Measurements from ENCODE around the gene S1PR2.

The S1PR2 gene, protein sequence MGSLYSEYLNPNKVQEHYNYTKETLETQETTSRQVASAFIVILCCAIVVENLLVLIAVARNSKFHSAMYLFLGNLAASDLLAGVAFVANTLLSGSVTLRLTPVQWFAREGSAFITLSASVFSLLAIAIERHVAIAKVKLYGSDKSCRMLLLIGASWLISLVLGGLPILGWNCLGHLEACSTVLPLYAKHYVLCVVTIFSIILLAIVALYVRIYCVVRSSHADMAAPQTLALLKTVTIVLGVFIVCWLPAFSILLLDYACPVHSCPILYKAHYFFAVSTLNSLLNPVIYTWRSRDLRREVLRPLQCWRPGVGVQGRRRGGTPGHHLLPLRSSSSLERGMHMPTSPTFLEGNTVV

DNA sequence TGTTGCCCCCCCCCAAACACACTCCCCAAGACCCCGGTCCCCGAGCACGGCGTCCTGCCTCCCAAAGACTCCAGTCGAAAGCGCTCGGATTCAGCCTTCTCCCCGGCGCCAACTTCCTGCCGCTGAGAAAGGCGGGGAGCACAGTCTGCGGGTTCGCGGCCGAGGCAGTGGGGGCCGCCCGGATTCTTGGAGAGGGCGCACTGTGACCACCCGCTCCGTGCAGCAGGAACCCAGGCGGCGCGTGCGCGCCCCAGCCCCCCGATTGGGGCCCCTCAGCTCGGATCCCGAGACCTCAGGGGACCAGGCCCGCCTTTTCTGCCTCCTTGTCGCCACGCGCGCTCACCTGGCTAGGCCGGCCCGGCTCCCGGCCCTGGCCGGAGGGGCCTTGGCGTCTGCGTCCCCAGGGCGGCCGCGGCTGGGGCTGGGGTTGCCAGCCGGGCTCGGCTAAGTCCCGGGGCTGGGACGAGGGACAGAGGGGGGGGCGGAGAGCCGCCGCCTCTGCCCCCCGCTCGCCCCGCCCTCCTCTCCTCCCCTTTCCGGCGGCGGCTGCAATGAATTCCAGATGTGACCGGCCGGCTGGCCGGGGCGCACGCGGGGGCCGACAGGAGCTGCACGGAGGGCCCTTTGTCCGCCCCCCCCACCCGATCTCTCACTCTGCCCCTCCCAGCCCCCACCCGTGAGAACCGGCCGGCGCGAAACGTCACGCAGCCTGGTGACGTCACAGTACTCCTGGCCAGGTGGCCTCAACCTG is at the start of gene S1PR2:
TSS of gene S1PR2 (minus strand) at position 471 of the 751 bp plus-strand sequence. CDS start 6,426 bp downstream, outside the sequence.
- peak; percentile 90 for DNase-seq

DNA sequence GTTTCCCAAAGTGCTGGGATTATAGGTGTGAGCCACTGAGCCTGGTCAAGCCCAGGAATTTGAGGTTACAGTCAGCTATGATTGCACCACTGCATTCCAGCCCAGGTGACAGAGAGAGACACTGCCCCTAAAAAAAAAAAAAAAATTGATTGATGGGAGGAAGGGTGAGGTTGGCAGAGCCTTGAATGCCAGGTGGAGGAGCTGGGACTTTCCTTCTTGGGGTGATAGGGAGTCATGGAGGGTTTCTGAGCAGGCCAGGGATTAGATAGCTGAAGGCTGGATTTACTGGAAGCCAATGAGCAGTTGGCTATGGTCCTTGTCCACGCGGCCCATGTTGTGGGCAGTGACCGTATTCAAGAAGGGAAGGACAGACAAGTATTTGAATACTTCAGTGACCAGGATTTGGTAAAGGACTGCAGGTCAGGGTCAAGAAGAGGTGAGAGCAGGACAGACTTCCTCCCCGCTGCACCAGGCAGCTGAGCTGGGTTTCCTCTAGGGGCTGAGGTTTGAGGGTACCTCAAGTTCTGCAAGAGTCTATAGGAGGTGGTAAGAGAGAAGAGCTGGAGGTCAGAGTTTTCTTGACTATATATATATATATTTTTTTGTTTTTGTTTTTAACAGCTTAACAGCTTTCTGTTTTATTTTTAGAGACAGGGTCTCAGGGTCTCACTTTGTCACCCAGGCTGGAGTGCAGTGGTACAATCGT is 48.8 kb upstream of the S1PR2 start:
- DNase-seq: no peak

DNA sequence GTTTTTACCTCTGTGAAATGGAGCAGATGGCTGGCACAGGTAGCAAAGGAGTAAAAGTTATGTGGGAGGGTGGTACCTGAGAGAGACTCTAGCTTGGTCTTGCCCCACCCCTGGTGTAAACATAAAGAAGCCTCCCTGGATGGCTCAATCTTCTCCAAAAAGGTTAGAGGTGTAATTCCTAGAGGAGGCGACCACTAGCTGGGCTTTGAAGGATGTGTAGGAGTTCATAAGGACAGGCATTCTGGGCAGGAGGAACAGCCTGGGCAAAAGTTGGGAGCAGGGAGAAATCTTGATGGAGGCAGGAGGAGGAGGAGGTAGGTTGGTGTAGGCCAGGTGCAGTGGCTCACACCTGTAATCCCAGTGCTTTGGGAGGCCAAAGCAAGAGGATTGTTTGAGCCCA is 47.8 kb upstream of the S1PR2 start:
- DNase-seq: no peak

DNA sequence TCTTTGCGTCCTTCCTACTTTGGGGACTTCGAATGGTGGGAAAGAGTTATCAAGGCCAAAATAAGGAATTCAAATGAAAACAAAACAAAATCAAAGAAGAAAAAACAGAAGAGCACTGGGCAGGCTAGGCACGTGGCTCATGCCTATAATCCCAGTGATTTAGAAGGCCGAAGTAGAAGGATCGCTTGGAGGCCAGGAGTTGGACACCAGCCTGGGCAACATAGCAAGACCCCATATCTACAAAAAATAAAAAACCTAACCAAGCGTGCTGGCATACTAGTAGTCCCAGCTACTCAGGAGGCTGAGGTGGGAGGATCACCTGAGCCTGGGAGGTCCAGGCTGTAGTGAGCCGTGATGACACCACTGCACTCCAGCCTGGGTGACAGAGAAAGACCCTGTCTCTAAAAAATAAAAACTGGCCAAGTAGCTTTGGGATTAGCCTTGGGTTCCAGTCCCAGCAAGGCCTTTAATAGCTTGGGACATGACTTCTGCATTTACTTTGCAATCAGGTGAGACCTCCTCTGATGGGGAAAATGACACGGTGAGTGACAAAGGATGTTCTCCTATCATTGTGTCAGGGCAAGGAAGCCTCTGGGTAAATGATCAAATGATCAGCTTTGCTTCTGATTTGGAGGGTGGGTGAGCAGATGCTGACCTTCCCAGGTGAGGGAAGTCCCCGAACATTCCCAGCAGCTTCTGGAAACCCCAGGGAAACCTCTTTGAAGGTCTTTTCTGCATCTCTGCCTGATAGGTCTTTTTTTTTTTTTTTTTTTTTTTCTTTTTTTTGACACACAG is 46.9 kb upstream of the S1PR2 start:
- no peak for DNase-seq

DNA sequence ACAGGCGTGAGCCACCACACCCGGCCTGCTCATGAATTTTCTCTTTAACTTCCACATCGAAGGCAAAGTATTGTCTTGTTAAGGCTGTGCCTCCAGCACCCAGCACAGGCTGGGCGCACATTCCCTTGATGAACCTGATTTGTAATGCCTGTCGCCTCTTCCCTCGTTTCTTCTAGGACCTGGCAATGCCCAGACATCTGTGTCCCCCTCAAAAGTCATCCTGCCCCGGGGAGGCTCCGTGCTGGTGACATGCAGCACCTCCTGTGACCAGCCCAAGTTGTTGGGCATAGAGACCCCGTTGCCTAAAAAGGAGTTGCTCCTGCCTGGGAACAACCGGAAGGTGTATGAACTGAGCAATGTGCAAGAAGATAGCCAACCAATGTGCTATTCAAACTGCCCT is 43.5 kb upstream of the S1PR2 start:
- DNase-seq: no peak

DNA sequence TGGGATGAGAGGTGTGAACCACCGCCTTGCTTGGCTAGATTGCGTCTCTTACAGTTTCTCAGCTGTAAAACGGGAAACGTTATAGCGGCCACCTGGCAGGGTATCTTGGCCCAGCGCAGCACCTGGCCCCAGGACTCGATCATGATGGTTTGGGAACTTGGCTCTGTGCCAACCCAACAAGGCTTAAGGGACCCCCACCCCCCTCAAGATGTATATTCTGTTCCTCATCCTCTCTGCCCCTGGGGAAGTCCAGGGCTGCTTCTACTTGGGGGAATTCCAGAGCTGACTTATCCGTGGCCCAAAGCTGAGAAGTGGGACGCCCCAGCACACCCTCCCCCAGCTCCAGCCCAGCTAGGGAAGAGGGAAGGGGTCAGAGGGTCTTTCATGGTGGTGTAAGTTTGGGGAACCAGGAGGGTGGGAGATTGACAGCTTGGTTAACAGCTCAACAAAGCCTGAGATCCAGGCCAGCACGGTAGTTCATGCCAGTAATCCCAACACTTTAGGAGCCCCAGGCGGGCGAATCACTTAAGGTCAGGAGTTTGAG is 40.5 kb upstream of the S1PR2 start:
- peak; percentile 77 for DNase-seq

DNA sequence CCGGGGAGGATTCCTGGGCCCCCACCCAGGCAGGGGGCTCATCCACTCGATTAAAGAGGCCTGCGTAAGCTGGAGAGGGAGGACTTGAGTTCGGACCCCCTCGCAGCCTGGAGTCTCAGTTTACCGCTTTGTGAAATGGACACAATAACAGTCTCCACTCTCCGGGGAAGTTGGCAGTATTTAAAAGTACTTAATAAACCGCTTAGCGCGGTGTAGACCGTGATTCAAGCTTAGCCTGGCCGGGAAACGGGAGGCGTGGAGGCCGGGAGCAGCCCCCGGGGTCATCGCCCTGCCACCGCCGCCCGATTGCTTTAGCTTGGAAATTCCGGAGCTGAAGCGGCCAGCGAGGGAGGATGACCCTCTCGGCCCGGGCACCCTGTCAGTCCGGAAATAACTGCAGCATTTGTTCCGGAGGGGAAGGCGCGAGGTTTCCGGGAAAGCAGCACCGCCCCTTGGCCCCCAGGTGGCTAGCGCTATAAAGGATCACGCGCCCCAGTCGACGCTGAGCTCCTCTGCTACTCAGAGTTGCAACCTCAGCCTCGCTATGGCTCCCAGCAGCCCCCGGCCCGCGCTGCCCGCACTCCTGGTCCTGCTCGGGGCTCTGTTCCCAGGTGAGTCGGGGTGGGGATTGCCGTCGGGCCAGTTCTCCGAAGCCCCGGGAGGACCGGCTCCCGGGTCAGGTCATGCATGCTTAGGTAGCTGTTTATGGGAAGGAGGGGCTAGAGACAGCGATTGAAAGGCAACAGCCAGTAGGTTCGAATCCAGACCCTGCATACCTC is 39.7 kb upstream of the S1PR2 start, which contains the start of gene ICAM1:
TSS of gene ICAM1 (plus strand) at position 505 of the 779 bp plus-strand sequence. CDS start at position 545, 40 bp downstream.
- peak; percentile 89 for DNase-seq

DNA sequence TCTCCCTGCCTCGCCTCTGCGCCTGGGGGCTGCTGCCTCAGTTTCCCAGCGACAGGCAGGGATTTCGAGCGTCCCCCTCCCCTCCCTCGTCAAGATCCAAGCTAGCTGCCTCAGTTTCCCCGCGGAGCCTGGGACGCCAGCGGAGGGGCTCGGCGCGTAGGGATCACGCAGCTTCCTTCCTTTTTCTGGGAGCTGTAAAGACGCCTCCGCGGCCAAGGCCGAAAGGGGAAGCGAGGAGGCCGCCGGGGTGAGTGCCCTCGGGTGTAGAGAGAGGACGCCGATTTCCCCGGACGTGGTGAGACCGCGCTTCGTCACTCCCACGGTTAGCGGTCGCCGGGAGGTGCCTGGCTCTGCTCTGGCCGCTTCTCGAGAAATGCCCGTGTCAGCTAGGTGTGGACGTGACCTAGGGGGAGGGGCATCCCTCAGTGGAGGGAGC is 39.1 kb upstream of the S1PR2 start:
- DNase-seq: peak; percentile 87

DNA sequence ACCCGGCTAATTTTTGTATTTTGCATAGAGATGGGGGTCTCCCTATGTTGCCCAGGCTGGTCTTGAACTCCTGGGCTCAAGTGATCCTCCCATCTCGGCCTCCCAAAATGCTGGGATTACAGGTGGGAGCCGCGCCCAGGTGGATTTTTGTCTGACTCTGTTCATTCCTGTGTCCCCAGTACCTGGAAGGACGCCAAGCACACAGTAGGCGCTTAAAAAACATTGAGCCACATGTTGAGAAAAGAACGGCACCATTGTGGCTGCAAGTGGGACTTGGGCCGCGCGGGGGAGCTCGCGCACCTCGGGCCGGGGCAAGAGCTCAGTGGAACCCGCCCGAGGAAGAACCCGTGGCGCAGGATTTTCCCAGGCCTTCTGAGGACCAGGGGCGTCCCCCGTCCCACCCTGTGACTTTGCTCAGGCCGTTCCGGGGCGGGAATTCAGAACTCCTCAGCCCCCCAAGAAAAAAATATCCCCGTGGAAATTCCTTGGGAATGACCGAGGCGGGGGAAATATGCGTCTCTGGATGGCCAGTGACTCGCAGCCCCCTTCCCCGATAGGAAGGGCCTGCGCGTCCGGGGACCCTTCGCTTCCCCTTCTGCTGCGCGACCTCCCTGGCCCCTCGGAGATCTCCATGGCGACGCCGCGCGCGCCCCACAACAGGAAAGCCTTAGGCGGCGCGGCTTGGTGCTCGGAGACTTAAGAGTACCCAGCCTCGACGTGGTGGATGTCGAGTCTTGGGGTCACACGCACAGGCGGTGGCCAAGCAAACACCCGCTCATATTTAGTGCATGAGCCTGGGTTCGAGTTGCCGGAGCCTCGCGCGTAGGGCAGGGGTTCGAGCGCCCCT is 38.4 kb upstream of the S1PR2 start:
- peak; percentile 97 for DNase-seq

DNA sequence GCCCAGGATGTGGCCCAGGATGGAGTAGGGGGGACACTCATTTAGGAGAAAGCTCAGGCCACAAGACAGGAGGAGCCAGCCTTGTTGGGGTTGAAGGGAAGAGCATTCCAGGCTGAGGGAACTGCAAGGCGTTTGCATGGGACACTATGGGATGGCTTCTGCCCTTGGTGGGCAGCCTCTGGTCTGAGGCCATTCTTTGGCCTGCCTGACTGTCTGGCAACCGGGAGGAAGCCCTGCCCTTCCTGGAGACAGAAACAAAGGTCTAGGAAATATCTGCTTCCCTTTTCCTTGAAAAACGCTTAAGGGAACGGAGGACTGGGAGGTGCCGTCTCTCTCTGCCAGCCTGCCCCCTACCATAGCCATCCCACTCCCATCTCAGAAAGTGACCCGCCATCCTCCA is 36.9 kb upstream of the S1PR2 start:
- DNase-seq: no peak

DNA sequence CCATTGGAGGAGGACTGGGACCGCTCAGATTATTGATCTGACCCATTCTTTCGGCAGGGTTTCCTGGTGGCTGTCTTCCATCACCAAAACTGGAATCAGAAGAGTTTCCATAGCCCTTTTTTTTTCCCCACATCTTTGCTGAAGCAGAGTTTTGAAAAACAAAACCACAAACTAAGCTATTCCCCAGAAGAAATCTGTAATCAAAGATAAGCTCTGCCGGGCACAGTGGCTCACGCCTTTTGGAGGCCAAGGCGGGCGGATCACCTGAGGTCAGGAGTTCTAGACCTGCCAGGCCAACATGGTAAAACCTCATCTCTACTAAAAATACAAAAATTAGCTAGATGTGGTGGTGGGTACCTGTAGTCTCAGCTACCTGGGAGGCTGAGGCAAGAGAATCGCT is 35.6 kb upstream of the S1PR2 start:
- DNase-seq: no peak

DNA sequence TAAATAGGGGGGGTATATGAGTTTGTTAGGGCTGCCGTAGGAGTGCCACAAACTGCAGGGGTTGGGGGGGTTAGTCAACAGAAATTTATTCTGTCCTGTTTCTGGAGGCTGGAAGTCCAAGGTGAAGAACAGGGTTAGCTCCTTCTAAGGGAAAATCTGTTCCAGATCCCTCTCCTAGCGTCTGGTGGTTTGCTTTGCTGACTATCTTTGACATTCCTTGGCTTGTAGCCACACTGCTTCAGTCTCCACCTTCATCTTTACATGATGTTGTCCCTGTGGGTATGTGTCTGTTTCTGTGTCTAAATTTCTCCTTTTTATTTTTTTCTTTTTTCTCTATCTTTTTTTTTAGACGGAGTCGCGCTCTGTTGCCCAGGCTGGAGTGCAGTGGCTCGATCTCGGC is 31.6 kb upstream of the S1PR2 start:
- DNase-seq: no peak

DNA sequence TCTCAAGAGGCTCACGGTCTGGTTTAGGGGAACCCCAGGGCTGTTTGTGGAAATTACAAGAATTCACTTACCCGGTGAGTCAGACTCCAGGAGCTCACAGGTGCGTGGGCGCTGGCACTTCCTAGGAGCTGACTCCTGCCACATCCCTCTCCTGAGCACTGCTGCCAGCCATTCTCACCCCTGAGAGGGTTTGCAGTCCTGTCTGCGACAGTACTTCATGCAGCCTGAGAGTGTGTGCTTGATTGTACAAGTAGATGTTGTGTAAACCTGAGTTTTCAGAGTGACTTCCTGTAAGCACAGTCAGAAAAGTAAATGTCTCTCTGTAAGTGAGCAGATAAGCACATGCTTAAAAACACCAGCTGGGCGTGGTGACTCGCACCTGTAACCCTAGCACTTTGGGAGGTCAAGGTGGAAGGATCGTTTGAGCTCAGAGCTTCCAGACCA is 29.0 kb upstream of the S1PR2 start:
- peak; percentile 79 for DNase-seq

DNA sequence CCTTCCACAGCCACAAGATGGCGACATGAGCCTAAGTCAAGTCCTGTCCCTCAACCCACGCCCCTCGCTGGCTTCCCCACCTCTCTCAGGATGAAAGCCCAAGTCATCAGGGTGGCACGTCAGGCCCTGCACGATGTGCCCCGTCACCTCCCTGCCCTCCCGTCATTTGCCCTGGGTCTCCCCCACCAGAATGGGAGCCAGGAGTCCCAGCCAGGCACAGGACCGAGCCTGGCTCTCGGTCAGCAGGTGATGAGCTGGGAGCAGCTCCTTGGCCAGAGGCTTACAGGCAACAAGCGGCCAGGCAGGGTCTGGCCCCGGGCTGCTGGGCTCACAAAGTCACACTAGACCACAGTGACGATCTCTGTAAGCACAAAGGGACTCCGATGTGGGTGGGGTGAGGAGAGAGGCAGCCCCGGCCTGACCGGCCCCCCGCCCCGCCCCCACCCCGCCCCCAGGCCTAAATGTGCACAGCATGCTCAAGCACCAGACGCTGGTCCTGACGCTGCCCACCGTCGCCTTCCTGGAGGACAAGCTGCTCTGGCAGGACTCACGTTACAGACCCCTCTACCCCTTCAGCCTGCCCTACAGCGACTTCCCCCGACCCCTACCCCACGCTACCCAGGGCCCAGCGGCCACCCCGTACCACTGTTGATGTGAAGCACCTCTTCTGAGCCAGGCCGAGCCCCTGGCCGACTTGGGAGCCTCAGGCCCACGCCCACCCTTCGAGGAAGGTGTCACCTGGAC is 28.2 kb upstream of the S1PR2 start:
- DNase-seq: peak; percentile 92

DNA sequence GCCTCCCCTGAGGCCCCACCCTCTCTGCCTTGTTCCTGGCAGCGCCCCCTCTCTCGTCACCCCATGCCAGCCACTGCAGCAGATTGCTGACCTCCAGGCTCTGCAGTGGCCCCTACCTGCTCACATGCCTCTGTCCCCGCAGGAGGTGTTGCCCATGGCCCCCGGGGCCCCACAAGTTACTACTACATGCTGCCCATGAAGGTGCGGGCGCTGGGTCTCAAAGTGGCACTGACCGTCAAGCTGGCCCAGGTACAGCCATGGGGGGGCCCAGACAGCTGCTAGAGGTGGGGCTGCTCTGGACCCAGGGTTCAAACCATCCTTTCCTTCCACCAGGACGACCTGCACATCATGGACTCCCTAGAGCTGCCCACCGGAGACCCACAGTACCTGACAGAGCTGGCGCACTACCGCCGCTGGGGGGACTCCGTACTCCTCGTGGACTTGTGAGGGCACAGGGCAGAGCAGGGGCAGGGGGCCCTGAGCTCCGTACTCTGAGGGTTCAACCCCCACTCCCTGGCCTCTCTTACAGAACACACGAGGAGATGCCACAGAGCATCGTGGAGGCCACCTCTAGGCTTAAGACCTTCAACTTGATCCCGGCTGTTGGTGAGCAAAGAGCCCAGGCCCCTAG is 27.1 kb upstream of the S1PR2 start:
- DNase-seq: no peak

DNA sequence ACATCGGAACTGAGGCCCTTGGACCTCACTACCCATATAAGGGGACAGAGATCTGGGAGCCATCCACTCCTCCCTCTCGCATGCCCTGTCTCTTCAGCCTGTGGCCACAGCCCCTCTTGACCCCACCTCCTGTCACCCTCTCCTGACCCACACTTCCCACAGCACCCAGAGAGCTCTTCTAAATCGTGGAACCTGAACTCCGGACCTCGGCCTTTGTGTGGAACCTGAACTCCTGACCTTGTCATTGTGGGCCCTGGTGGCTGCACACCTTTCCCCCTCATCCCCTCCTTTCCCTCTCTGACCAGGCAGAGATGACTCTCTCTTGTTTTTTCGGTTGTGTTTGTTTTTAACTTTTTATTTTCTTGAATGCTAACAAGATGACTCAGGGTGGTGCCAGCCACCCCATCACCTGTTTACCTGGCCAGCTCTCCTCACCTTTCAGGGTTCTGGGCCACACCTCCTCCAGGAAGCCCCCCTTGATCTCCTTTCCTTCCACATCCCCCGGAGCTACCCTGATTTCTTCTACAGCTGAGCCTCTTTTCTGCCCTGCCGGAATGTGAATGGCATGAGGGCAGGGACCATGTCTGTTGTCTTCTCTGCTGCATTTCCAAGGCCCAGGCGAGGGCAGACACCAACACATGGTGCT is 26.0 kb upstream of the S1PR2 start:
- no peak for DNase-seq

DNA sequence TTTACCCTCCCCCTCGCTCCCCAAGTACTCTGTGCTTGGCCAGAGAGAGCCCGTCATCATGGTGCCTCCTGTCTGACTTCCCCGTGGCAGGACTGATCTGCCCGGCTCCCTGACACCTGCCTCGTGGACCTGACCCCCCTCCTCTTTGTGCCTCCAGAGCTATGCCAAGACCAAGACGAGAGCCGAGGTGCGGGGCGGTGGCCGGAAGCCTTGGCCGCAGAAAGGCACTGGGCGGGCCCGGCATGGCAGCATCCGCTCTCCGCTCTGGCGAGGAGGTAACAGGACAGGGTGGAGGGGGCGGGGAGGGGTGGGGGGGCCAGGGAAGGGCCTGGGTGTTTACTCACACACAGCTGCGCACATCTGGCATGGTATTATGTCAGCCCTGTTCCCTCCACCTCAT is 25.4 kb upstream of the S1PR2 start:
- DNase-seq: no peak

DNA sequence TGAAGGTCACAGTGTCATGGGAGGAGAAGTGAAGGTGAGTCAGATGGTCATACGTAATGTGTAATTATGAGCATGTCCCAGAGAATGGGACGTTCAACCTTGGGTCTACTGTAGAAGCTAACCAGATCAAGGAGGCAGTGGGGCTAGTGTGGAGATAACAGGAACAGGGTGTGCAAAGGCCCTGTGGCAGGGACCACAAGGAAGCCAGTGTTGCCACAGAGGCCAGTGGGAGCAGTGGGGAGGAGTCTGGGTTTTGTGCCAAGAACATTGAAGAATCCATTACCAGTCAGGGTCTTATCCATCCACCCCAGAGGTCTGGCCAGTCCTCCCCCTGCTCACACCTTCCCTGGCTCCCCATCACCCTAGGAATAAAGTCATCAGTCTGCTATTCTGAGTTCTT is 24.2 kb upstream of the S1PR2 start:
- DNase-seq: no peak

DNA sequence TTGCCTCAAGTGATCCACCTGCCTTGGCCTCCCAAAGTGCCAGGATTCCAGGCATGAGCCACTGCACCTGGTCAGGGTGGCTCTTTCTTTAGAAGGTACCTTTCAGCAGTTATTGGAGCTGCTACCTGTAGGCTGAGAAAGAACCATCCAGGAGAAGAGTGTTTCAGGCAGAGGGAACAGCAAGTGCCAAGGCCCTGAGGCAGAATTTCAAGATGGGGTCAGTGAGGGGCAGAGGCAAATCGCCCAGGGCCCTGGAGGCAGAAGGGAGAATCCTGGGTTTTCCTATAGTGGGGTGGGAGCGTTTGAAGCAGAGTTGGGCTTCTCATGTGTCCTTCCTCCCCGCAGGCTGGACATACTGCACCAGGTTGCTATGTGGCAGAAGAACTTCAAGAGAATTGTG is 23.1 kb upstream of the S1PR2 start:
- no peak for DNase-seq
